HUES64 (cell line): Measurements from ENCODE around the gene C14orf180.

Source experiments
- H3K27ac ChIP-seq: 2 replicates; pipeline ENCODE4 v1.7.0; 2013; ENCODE audit warnings: low read depth, low read length, inconsistent platforms
- H3K27me3 ChIP-seq: 2 replicates; pipeline ENCODE4 v1.6.1; 2013; ENCODE audit warnings: mild to moderate bottlenecking, low read length; ENCODE audit not compliant: insufficient read depth
- H3K36me3 ChIP-seq: 2 replicates; pipeline ENCODE4 v1.6.1; 2013; ENCODE audit warnings: mild to moderate bottlenecking, low read length; ENCODE audit not compliant: insufficient read depth
- H3K4me1 ChIP-seq: 2 replicates; pipeline ENCODE4 v1.6.1; 2013; ENCODE audit warnings: mild to moderate bottlenecking, low read length, moderate library complexity; ENCODE audit not compliant: insufficient read depth
- H3K4me3 ChIP-seq: 2 replicates; pipeline ENCODE4 v1.5.1; 2013; ENCODE audit warnings: mild to moderate bottlenecking, low read length, moderate library complexity
- H3K9ac ChIP-seq: 2 replicates; pipeline ENCODE4 v1.6.1; 2013; ENCODE audit warnings: mild to moderate bottlenecking, low read depth, low read length
- H3K9me3 ChIP-seq: 2 replicates; pipeline ENCODE4 v1.6.1; 2013; ENCODE audit warnings: low read depth, low read length; ENCODE audit not compliant: insufficient read depth
- WGBS: fragments of 150-250, 120-280 bp; methylation state at CpG from one replicate; pipeline ENCODE4 v1.1.7; 2013; ENCODE audit warnings: missing lambda C conversion rate; 5-methylcytosine and 5-hydroxymethylcytosine counted together

Gene C14orf180

GRCh38 chr14:104591506-104592291, 12.1 kb downstream of the C14orf180 start:
- H3K27me3 ChIP-seq = no peaks in the 10 kb centered on the region
- H3K4me1 ChIP-seq = no peaks in the 10 kb centered on the region
- no peak overlapping the region for H3K4me3 ChIP-seq
- no peak overlapping the region for H3K9ac ChIP-seq
- H3K27ac ChIP-seq = no peak overlapping the region
- H3K9me3 ChIP-seq = no peaks in the 10 kb centered on the region
- 89% methylated on average over 26 of the region's 26 CpGs for WGBS
- H3K36me3 ChIP-seq = no peaks in the 10 kb centered on the region

- H3K27me3 ChIP-seq = no peaks in the 10 kb centered on the region; the same call in 1 of the 2 replicates
- H3K9me3 ChIP-seq = no peaks in the 10 kb centered on the region
- 92% methylated on average over 3 of the region's 3 CpGs for WGBS
- no peaks in the 10 kb centered on the region for H3K4me1 ChIP-seq
- no peak overlapping the region for H3K27ac ChIP-seq
- H3K36me3 ChIP-seq = no peaks in the 10 kb centered on the region
- no peak overlapping the region for H3K9ac ChIP-seq
- H3K4me3 ChIP-seq = no peak overlapping the region
Observed at GRCh38 chr14:104592292-104592672, 12.7 kb downstream of the C14orf180 start.

- no peak overlapping the region for H3K4me3 ChIP-seq
- 89% methylated on average over 8 of the region's 8 CpGs for WGBS
- H3K9ac ChIP-seq = no peak overlapping the region
- H3K9me3 ChIP-seq = no peaks in the 10 kb centered on the region
- no peaks in the 10 kb centered on the region for H3K36me3 ChIP-seq
- H3K27ac ChIP-seq = no peak overlapping the region
- no peaks in the 10 kb centered on the region; the same call in 1 of the 2 replicates for H3K27me3 ChIP-seq
- H3K4me1 ChIP-seq = no peaks in the 10 kb centered on the region
Observed at GRCh38 chr14:104592785-104593184, 13.2 kb downstream of the C14orf180 start.

GRCh38 chr14:104593241-104593701, 13.7 kb downstream of the C14orf180 start:
- no peak overlapping the region for H3K27ac ChIP-seq
- no peak overlapping the region for H3K9ac ChIP-seq
- no peaks in the 10 kb centered on the region for H3K9me3 ChIP-seq
- no peaks in the 10 kb centered on the region; the same call in 1 of the 2 replicates for H3K27me3 ChIP-seq
- no peaks in the 10 kb centered on the region for H3K36me3 ChIP-seq
- H3K4me3 ChIP-seq = no peak overlapping the region
- WGBS = 86% methylated on average over 18 of the region's 18 CpGs
- H3K4me1 ChIP-seq = no peaks in the 10 kb centered on the region

- Histone ChIP-seq H3K36me3 (no peaks in the 10 kb centered on the region), H3K9ac (no peak overlapping the region), H3K4me1 (no peaks in the 10 kb centered on the region), H3K4me3 (no peak overlapping the region), H3K27ac (no peak overlapping the region), H3K9me3 (no peaks in the 10 kb centered on the region), H3K27me3 (no peaks in the 10 kb centered on the region; the same call in 1 of the 2 replicates)
- 92% methylated on average over 12 of the region's 12 CpGs for WGBS
Observed at GRCh38 chr14:104593710-104594136, 14.2 kb downstream of the C14orf180 start.

- no peak overlapping the region for H3K9ac ChIP-seq
- no peaks in the 10 kb centered on the region for H3K4me1 ChIP-seq
- no peaks in the 10 kb centered on the region for H3K36me3 ChIP-seq
- H3K9me3 ChIP-seq = no peaks in the 10 kb centered on the region
- no peak overlapping the region for H3K4me3 ChIP-seq
- 92% methylated on average over 15 of the region's 15 CpGs for WGBS
- no peak overlapping the region for H3K27ac ChIP-seq
- H3K27me3 ChIP-seq = no peaks in the 10 kb centered on the region; the same call in 1 of the 2 replicates
Observed at GRCh38 chr14:104594310-104595046, 14.9 kb downstream of the C14orf180 start.

GRCh38 chr14:104595116-104595675, 15.6 kb downstream of the C14orf180 start:
- WGBS = 92% methylated on average over 14 of the region's 14 CpGs
- no peaks in the 10 kb centered on the region; the same call in 1 of the 2 replicates for H3K27me3 ChIP-seq

GRCh38 chr14:104595911-104596450, 16.4 kb downstream of the C14orf180 start:
- Histone ChIP-seq H3K27me3 (no peaks in the 10 kb centered on the region; the same call in 1 of the 2 replicates), H3K4me3 (no peak overlapping the region)
- WGBS = 87% methylated on average over 6 of the region's 6 CpGs

More at GRCh38 chr14:104595116-104595675, 15.6 kb downstream of the C14orf180 start:
- Histone ChIP-seq H3K27ac (no peak overlapping the region), H3K36me3 (no peaks in the 10 kb centered on the region), H3K9me3 (no peaks in the 10 kb centered on the region), H3K9ac (no peak overlapping the region), H3K4me1 (no peaks in the 10 kb centered on the region), H3K4me3 (no peak overlapping the region)

GRCh38 chr14:104596451-104596918, 16.9 kb downstream of the C14orf180 start:
- H3K27ac ChIP-seq = no peak overlapping the region
- H3K4me1 ChIP-seq = no peaks in the 10 kb centered on the region
- no peaks in the 10 kb centered on the region; the same call in 1 of the 2 replicates for H3K27me3 ChIP-seq
- H3K4me3 ChIP-seq = no peak overlapping the region
- H3K9ac ChIP-seq = no peak overlapping the region
- no peaks in the 10 kb centered on the region for H3K36me3 ChIP-seq
- 91% methylated on average over 11 of the region's 11 CpGs for WGBS
- H3K9me3 ChIP-seq = no peaks in the 10 kb centered on the region

More at GRCh38 chr14:104595911-104596450, 16.4 kb downstream of the C14orf180 start:
- H3K4me1 ChIP-seq = no peaks in the 10 kb centered on the region
- H3K9me3 ChIP-seq = no peaks in the 10 kb centered on the region
- H3K36me3 ChIP-seq = no peaks in the 10 kb centered on the region
- no peak overlapping the region for H3K27ac ChIP-seq
- no peak overlapping the region for H3K9ac ChIP-seq

- H3K27ac ChIP-seq = no peak overlapping the region
- no peaks in the 10 kb centered on the region for H3K4me1 ChIP-seq
- H3K27me3 ChIP-seq = no peaks in the 10 kb centered on the region; the same call in 1 of the 2 replicates
- no peaks in the 10 kb centered on the region for H3K36me3 ChIP-seq
- WGBS = 96% methylated on average over 21 of the region's 21 CpGs
- no peak overlapping the region for H3K9ac ChIP-seq
- H3K4me3 ChIP-seq = no peak overlapping the region
- H3K9me3 ChIP-seq = no peaks in the 10 kb centered on the region
Observed at GRCh38 chr14:104596927-104597351, 17.4 kb downstream of the C14orf180 start.
